Mesodermal cell (in vitro differentiated cells): ENCODE results near the gene UCMA.

Experiments
- H3K27ac ChIP-seq: 2 replicates; pipeline ENCODE4 v1.7.0; 2013; ENCODE audit warnings: mild to moderate bottlenecking, low read depth, low read length, moderate library complexity; ENCODE audit not compliant: severe bottlenecking
- H3K36me3 ChIP-seq: 2 replicates; pipeline ENCODE4 v1.7.1; 2013; ENCODE audit warnings: mild to moderate bottlenecking, low read length, moderate library complexity; ENCODE audit not compliant: control insufficient read depth, insufficient read depth
- H3K4me1 ChIP-seq: one replicate; pipeline ENCODE4 v1.7.1; 2013; ENCODE audit warnings: mild to moderate bottlenecking, low read length; ENCODE audit not compliant: insufficient read depth, control insufficient read depth, poor library complexity, severe bottlenecking
- H3K4me3 ChIP-seq: 2 replicates; pipeline ENCODE4 v1.7.0; 2013; ENCODE audit warnings: low read length, control low read depth, mild to moderate bottlenecking; ENCODE audit not compliant: insufficient read depth, poor library complexity, severe bottlenecking; ENCODE audit errors: extremely low read depth
- H3K9me3 ChIP-seq: 2 replicates; pipeline ENCODE4 v1.7.1; 2013; ENCODE audit warnings: mild to moderate bottlenecking, low read length, moderate library complexity; ENCODE audit not compliant: control insufficient read depth
- WGBS, 2 experiments: methylation state at CpG; one replicate each; pipeline ENCODE4 v1.1.5; 2013; ENCODE audit warnings: missing lambda C conversion rate in 2 of 2; ENCODE audit not compliant: insufficient coverage in 2 of 2; 5-methylcytosine and 5-hydroxymethylcytosine counted together

UCMA gene

DNA sequence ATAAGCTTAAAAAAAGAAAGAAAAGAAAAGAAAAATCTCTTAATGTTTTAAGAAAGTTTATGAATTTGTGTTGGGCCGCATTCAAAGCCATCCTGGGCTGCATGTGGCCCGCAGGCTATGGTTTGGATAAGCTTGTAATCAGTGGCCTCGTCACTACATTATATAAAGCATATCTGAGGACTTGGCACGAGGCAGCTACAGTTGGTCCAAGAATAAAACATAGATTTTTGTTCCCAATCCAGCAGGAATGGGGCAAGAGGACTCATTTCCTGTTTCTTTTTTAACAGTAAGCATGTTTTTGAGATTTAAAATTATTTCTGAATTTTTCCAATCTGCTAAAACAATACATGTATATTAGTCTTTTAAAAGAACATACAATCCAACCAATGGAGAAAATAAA, 44.2 kb downstream of the UCMA start:
- H3K4me3 ChIP-seq: no peak overlapping the region
- 100% methylated on average over 4 of the region's 4 CpGs; no CpG with 5 or more reads in 1 of the 2 experiments for WGBS, 2 experiments
- no peaks in the 10 kb centered on the region for H3K9me3 ChIP-seq
- H3K4me1 ChIP-seq: no peaks in the 10 kb centered on the region
- peaks cover 84% of the 10 kb centered on the region for H3K36me3 ChIP-seq
- no peak overlapping the region for H3K27ac ChIP-seq

DNA sequence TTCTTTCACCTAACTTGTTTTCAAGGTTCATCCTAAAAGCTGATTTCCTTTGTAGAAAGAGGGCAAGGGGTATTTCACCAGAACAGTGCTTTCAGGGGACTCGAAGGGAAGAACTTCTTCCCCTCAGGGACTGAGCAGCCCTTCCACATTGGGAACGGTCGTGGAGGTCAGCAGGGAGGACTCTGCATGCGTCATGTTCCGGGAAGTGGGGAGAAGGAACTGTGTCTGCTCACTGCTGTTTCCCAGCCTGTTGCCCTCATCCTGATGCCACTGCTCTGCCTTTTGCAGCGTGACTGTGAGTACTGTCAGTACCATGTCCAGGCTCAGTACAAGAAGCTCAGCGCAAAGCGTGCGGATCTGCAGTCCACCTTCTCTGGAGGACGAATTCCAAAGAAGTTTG, 45.6 kb downstream of the UCMA start:
- no peak overlapping the region for H3K27ac ChIP-seq
- peaks cover 86% of the 10 kb centered on the region for H3K36me3 ChIP-seq
- no peaks in the 10 kb centered on the region for H3K9me3 ChIP-seq
- no peak overlapping the region for H3K4me3 ChIP-seq
- WGBS, 2 experiments: 93 to 97% methylated on average over 9 to 10 of the region's 10 CpGs
- no peaks in the 10 kb centered on the region for H3K4me1 ChIP-seq

DNA sequence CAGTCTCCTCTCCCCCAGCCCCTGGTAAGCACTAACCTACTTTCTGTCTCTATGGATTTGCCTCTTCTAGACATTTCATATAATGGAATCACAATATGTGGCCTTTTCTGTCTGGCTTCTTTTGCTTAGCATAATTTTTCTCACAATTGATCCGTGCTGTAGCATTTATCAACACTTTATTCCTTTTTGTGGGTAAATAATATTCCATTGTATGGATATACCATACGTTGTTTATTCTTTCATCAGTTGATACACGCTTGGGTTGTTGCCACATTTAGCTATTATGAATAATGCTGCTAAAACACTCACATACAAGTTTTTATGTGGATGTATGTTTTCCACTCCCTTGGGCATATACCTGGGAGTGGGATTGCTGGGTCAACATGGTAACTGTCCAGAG, 47.0 kb downstream of the UCMA start:
- Histone ChIP-seq H3K4me1 (no peaks in the 10 kb centered on the region), H3K27ac (no peak overlapping the region), H3K4me3 (no peak overlapping the region), H3K9me3 (no peaks in the 10 kb centered on the region), H3K36me3 (peaks cover 86% of the 10 kb centered on the region)
- no CpG with 5 or more reads among the region's 3 CpGs for WGBS, 2 experiments

DNA sequence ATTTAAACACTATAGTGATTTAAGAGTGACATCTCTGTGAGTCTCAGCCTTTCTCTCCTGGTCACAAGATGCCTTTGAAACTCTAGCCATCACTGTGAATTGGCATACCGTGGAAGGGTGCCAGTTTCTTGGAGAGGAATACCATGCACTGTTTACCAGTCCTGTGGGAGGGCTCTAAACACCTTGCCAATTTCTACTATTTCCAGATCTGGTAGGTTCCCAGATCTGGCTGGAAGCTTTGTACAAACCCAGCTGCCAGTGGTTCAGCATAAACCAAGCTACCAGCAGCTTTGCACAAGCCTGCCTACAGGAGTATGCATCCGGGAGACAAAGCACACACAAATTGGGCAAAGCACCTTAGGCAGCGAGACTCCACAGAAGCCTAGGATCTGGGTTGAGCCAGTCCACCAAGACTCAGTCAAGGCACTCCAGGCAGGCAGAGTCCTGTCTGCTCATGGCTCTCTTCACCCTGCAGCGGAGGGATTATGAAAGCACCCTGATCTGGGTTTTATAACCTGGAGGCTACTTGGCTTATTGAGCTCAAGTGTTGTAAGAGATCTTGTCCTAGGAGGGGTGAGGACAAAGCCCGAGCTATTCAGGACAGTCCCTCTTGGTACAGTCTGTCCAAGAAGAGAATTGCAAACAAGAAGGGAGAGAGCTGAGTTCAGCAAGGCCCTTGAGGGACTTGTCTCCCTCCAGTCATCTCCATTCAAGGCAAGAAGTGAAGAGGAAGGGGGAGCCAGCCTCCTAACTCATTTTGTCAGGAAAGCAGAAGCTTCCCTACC, 49.3 kb downstream of the UCMA start:
- WGBS, 2 experiments: 87 to 98% methylated on average over 4 to 5 of the region's 5 CpGs
- Histone ChIP-seq H3K27ac (no peak overlapping the region), H3K36me3 (peaks cover 92% of the 10 kb centered on the region), H3K9me3 (no peaks in the 10 kb centered on the region), H3K4me3 (no peak overlapping the region), H3K4me1 (no peaks in the 10 kb centered on the region)

DNA sequence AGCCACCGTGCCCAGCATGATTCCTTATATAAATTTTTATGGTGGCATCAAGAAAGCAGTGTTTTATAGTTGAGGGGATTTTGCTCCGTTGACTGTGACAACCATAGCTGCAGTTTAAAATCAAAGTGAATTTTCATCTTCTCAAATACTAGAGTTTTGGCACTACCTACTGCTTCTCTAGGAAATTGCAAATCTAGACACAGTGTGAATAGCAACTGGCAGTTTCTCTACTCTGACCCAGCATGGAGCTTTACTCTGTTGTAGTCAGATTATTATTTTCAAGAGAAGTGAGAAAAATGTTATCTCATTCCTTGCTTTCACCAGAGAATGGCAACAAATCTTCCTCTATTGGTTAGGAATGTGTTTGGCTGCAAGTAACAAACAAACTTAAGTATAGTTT, 49.9 kb downstream of the UCMA start:
- Histone ChIP-seq H3K4me1 (no peaks in the 10 kb centered on the region), H3K4me3 (no peak overlapping the region), H3K9me3 (no peaks in the 10 kb centered on the region), H3K27ac (no peak overlapping the region), H3K36me3 (peaks cover 90% of the 10 kb centered on the region)
- 40 to 75% methylated on average over 1 to 2 of the region's 2 CpGs for WGBS, 2 experiments

DNA sequence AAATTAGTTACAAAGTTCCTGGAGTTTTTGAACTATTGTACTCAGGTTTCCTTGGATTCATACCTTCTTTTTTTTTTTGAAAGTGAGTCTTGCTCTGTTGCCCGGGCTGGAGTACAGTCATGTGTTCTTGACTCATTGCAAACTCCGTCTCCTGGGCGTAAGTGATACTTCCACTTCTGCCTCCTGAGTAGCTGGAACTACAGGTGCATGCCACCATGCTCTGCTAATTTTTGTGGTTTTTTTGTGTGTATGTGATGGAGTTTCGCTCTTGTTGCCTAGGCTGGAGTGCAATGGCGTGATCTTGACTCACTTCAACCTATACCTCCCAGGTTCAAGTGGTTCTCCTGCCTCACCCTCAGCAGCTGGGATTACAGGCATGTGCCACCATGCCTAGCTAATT, 50.5 kb downstream of the UCMA start:
- no peaks in the 10 kb centered on the region for H3K4me1 ChIP-seq
- peaks cover 89% of the 10 kb centered on the region for H3K36me3 ChIP-seq
- H3K4me3 ChIP-seq: no peak overlapping the region
- no peaks in the 10 kb centered on the region for H3K9me3 ChIP-seq
- 82 to 93% methylated on average over 4 of the region's 5 CpGs for WGBS, 2 experiments
- H3K27ac ChIP-seq: no peak overlapping the region

DNA sequence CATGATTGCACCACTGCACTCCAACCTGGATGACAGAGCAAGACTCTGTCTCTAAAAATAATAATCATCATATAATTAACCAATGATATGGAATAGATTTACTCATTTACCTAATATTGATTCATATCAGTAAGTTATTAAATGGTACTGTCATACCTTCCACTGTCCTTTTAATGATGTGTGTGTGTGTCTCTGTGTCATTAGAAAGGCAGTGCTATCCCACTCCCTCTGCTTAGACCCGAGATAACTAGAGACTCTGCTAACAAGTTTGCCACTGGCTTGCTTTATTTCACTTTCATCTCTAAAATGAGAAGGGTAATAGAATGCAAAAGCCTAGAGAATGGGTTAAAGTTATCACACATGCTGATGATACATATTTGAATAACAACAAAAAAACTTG, 51.8 kb downstream of the UCMA start:
- WGBS, 2 experiments: no CpG with 5 or more reads among the region's 1 CpG
- H3K36me3 ChIP-seq: peaks cover 88% of the 10 kb centered on the region
- H3K27ac ChIP-seq: no peak overlapping the region
- H3K4me3 ChIP-seq: no peak overlapping the region
- H3K4me1 ChIP-seq: no peaks in the 10 kb centered on the region
- no peaks in the 10 kb centered on the region for H3K9me3 ChIP-seq

DNA sequence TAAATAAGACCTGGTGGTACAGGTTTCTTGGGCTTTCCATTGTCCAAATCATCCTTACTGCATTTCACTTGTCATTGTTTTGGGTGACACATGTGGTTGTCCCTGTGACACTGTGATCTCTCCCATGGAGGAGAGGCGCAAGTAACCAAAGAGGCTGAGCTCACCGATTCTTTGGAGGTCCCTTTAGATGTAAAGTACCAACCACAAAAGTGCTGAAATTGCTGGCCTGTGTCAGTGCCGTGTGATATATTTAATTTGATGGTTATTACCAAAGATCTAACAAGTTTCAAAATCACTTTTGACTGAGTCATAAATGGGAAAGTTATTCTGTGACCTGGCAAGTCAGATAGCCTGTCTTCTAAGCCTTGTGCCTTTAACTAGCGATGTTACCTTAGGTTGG, 53.4 kb downstream of the UCMA start:
- Histone ChIP-seq H3K27ac (no peak overlapping the region), H3K36me3 (peaks cover 85% of the 10 kb centered on the region), H3K4me1 (no peaks in the 10 kb centered on the region), H3K4me3 (no peak overlapping the region), H3K9me3 (no peaks in the 10 kb centered on the region)
- 80 to 100% methylated on average over 1 to 2 of the region's 4 CpGs for WGBS, 2 experiments

DNA sequence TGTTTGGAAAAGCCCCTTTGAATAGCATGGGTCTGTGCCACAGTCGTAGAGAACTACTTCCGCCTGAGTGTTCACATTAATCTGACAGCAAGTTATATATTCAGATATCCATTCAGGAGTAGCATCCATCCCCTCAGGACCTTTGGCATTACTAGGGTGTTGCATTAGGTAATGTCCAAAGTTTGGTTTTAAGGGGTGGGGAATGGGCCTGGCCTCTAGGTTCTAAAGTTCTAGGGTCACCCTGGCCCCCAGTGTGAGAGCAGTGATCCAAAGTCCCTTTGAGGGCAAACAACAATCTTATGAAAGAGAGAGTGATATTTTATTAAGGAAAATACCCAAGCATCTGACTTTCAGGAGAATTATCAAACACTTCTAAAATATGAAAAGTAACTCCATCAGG, 60.6 kb downstream of the UCMA start:
- Histone ChIP-seq H3K36me3 (peaks cover 84% of the 10 kb centered on the region), H3K4me3 (no peak overlapping the region), H3K4me1 (no peaks in the 10 kb centered on the region), H3K9me3 (no peaks in the 10 kb centered on the region), H3K27ac (no peak overlapping the region)
- 100% methylated on average over 2 of the region's 2 CpGs; no CpG with 5 or more reads in 1 of the 2 experiments for WGBS, 2 experiments
